Measurements from ENCODE around the gene CORO1C. TPM values are rescaled to one million over a fixed set of nuclear protein-coding genes. Genes with fewer than 3 reads are reported as not detected.
A peak's percentile ranks its signal among the peaks of the same experiment; 100 is the strongest.
"Not testable (repeated sequence)": the region's sequence is repeated elsewhere in the genome, so short reads cannot be mapped to it uniquely, and the experiment has no call there.

Gene CORO1C
- total RNA-seq, 2 experiments from 2014 or later = 66.3 to 69.2 TPM

DNA sequence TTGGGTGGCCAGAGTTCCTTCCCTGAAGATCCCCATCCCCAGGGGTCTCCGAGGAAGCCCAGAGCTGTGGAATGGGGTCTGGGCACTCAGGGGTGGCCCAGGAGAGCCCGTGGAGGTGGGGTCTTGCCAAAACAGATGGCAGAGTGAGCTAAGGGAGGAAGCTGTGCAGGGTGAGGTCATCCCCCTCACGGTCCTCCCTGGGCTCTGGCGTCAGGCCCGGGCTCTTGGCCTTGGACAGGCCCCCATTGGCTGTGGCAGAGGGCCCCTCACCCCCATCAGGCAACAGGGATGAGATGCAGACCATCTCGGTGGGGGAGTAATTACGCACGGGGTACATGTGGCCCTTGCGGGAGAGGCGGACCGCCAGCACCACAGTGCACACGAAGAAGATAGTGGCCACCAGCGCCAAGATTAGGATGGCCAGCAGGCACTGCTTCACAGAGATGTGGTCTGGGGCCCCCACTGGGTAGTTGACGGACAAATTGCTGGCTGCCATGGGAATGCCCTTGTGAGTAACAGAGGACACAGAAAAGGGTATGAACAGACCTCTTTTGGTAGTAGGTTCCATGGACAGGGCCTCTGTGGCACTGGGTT lies 108.3 kb downstream of the CORO1C start:
- CTCF ChIA-PET = interaction anchor here (1.3 to 10.9 kb wide), 2 partner anchors 41 to 54 kb away, joined by 6 to 574 read pairs; partner anchors contain the start of genes ISCU and SART3
- ATAC-seq = no peak
- Mint-ChIP-seq H3K4me1 (ENCODE audit: low read depth) (peaks cover 59% of the 10 kb centered on the region), H3K27ac (no peak overlapping the region), H3K4me3 (no peak overlapping the region), H3K36me3 (ENCODE audit: low read depth) (peaks cover 81% of the 10 kb centered on the region), H3K9me3 (ENCODE audit: insufficient read depth) (no peaks in the 10 kb centered on the region), H3K27me3 (ENCODE audit: low read depth) (no peaks in the 10 kb centered on the region)
- no peak for DNase-seq
- POLR2A ChIA-PET = interaction anchor here (10.1 kb wide), 1 partner anchor 9 kb away, joined by 115 read pairs; the partner anchor contains the start of gene SELPLG

DNA sequence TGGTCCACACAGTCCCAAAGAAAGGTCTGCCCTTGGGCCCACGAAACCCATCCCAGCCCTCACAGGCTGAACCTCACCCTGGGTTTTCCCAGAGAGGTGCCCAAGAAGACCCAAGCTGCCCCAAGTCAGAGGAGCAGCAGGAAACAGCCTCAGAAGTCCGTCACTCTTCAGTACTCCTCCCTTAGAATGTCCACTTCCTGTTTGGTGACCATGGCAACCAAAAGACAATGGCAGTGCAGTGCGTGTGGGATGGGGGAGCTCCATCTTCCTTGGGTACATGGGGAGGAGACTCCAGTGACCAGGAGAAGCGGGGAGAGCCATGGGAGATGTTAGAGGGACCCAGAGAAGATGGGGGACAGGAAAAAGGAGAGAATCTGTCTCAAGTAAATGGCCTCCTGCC lies 108.9 kb downstream of the CORO1C start:
- Mint-ChIP-seq H3K27me3 (ENCODE audit: low read depth) (no peaks in the 10 kb centered on the region), H3K27ac (peak overlapping the region; percentile 91), H3K9me3 (ENCODE audit: insufficient read depth) (no peaks in the 10 kb centered on the region), H3K4me1 (ENCODE audit: low read depth) (peaks cover 61% of the 10 kb centered on the region), H3K4me3 (no peak overlapping the region), H3K36me3 (ENCODE audit: low read depth) (peaks cover 81% of the 10 kb centered on the region)
- POLR2A ChIA-PET = interaction anchor here (1.4 to 10.1 kb wide), 2 partner anchors 9 to 60 kb away, joined by 5 to 115 read pairs; partner anchors contain the start of genes ISCU and SELPLG
- CTCF ChIA-PET = interaction anchor here (1.3 to 10.9 kb wide), 2 partner anchors 42 to 54 kb away, joined by 6 to 574 read pairs; partner anchors contain the start of genes ISCU and SART3
- ATAC-seq = peak; percentile 43
- peak; percentile 46 for DNase-seq

DNA sequence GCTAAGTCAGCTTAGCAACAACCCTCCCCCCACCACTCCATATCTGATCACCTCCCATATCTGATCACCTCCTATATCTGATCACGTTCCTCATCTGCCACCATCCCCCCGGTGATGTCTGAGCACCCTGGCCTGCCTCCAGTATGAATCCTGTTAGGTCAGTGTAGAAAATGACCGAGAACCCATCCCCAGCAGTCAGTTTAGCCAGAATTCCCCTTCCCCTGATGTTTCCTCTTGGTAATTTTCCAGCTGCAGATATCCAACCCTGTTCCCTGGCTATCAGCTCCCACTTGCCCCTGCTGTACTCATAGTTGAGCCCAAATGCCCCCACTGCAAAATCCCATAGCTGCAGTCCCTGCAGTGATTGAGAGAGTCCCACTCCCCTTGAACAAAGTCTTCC lies 110.2 kb downstream of the CORO1C start:
- H3K27me3 Mint-ChIP-seq (ENCODE audit: low read depth) = no peaks in the 10 kb centered on the region
- H3K9me3 Mint-ChIP-seq (ENCODE audit: insufficient read depth) = peaks cover 7% of the 10 kb centered on the region
- H3K4me1 Mint-ChIP-seq (ENCODE audit: low read depth) = peaks cover 67% of the 10 kb centered on the region
- H3K27ac Mint-ChIP-seq = no peak overlapping the region
- H3K36me3 Mint-ChIP-seq (ENCODE audit: low read depth) = peaks cover 87% of the 10 kb centered on the region
- no peak overlapping the region for H3K4me3 Mint-ChIP-seq
- ChIA-PET CTCF (interaction anchor here (0.6 to 10.9 kb wide), 3 partner anchors 11 to 105 kb away, joined by 3 to 574 read pairs (median 250); partner anchors contain the start of genes ISCU, SART3 and SELPLG), POLR2A (interaction anchor here (1.4 to 10.1 kb wide), 2 partner anchors 11 to 59 kb away, joined by 5 to 115 read pairs; partner anchors contain the start of genes ISCU and SELPLG)
- ATAC-seq = no peak
- DNase-seq = no peak

DNA sequence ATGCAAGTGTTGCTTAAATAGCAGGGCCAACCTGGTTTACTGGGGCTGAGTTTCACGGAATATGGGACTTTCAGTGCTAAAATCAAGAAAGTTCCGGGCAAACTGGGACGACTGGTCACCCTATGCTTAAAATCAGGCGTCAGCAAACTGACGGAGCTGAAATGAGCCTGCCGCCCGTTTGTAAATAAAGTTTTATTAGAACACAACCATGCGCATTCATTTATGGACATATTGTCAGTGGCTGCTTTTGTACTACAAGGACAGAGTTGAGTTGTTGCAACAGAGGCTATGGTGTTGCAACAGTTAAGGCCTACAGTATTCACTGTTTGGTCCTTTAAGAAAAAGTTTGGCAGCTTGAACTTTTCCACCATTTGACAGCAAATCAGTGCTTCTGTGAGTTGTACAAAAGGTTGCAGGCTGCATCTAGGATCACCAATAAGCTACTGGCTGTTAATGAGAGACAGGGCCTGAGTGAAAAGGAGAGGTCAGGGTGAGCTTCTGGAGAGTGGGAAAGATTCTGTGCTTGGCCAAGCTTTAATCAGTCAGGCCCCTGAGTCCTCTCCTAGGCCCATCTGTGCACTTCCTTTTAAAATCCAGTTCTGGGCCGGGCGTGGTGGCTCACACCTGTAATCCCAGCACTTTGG lies 111.0 kb downstream of the CORO1C start:
- H3K9me3 Mint-ChIP-seq (ENCODE audit: insufficient read depth) = peaks cover 8% of the 10 kb centered on the region
- ChIA-PET POLR2A (interaction anchor here (10.1 kb wide), 1 partner anchor 11 kb away, joined by 115 read pairs; the partner anchor contains the start of gene SELPLG), CTCF (interaction anchor here (0.8 to 10.9 kb wide), 5 partner anchors 12 to 52 kb away, joined by 3 to 574 read pairs (median 56); partner anchors contain the start of genes ISCU, SART3 and SELPLG)
- ATAC-seq (no peak), DNase-seq (no peak)
- no peak overlapping the region for H3K4me3 Mint-ChIP-seq
- H3K4me1 Mint-ChIP-seq (ENCODE audit: low read depth) = peaks cover 67% of the 10 kb centered on the region
- no peak overlapping the region for H3K27ac Mint-ChIP-seq
- peaks cover 88% of the 10 kb centered on the region for H3K36me3 Mint-ChIP-seq (ENCODE audit: low read depth)
- H3K27me3 Mint-ChIP-seq (ENCODE audit: low read depth) = no peaks in the 10 kb centered on the region

DNA sequence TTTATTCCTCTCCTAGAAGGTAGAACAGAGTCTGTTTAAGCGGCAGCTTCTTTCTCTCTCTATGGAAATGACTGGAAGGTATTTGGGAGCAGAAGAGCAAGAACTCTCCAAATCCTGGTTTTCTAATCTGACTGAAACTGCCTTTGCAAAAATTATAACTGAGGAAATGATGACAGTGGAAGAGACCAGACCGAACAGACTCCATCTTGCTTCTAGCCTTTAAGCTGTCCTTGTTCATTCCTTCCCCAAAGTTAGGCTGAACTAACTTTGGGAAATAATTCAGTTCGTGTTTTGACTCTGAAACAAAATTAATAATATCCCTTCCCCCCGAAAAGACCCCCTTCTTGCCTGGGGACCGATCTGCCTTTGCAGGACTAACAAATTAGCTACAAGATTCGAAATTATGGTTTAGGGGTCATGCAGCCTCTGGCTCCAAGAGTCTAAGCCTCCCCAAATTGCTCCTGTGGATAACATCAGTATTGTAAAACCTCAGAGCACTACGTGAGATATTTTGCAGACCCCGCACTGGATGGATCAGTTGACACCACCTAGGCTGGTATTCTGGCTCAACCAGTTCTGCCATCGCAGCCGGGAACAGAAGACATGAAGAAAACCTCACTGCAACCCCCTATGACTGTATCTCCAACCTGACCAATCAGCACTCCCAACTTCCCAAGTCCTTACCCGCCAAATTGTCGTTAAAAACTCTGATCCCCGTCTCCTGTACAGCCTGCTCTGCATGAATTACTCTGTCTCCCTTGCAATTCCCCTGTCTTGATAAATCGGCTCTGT lies 111.8 kb downstream of the CORO1C start:
- Mint-ChIP-seq H3K9me3 (ENCODE audit: insufficient read depth) (peaks cover 8% of the 10 kb centered on the region), H3K4me3 (no peak overlapping the region), H3K4me1 (ENCODE audit: low read depth) (peaks cover 62% of the 10 kb centered on the region), H3K27me3 (ENCODE audit: low read depth) (no peaks in the 10 kb centered on the region), H3K27ac (peak overlapping the region; percentile 37), H3K36me3 (ENCODE audit: low read depth) (peaks cover 82% of the 10 kb centered on the region)
- POLR2A ChIA-PET = interaction anchor here (3.0 to 10.1 kb wide), 4 partner anchors 12 to 58 kb away, joined by 13 to 115 read pairs (median 37); partner anchors contain the start of genes ISCU, SART3 and SELPLG
- CTCF ChIA-PET = interaction anchor here (0.8 to 10.9 kb wide), 7 partner anchors 12 to 107 kb away, joined by 3 to 574 read pairs (median 43); partner anchors contain the start of genes ISCU, SART3 and SELPLG
- DNase-seq = no peak
- ATAC-seq = no peak

DNA sequence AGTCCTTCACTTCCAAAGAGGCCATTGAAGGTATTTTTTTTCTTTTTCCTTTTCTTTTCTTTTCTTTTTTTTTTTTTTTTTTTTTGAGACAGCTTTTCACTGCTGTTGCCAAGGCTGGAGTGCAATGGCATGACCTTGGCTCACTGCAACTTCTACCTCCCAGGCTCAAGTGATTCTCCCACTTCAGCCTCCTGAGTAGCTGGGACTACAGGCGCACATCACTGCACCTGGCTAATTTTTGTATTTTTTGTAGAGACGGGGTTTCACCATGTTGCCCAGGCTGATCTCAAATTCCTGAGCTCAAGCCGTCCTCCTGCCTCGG lies 112.4 kb downstream of the CORO1C start:
- not testable (repeated sequence) for DNase-seq; ATAC-seq; H3K27me3 Mint-ChIP-seq (ENCODE audit: low read depth); H3K4me3 Mint-ChIP-seq; H3K9me3 Mint-ChIP-seq (ENCODE audit: insufficient read depth)
- Mint-ChIP-seq H3K4me1 (ENCODE audit: low read depth) (peaks cover 58% of the 10 kb centered on the region), H3K27ac (peak overlapping the region; percentile 37), H3K36me3 (ENCODE audit: low read depth) (peaks cover 75% of the 10 kb centered on the region)
- ChIA-PET CTCF (interaction anchor here (1.4 to 10.9 kb wide), 12 partner anchors 13 to 482 kb away, joined by 3 to 574 read pairs (median 13); partner anchors contain the start of genes ISCU, SART3 and SELPLG), POLR2A (interaction anchor here (3.0 to 10.1 kb wide), 4 partner anchors 13 to 58 kb away, joined by 13 to 115 read pairs (median 37); partner anchors contain the start of genes ISCU, SART3 and SELPLG)

DNA sequence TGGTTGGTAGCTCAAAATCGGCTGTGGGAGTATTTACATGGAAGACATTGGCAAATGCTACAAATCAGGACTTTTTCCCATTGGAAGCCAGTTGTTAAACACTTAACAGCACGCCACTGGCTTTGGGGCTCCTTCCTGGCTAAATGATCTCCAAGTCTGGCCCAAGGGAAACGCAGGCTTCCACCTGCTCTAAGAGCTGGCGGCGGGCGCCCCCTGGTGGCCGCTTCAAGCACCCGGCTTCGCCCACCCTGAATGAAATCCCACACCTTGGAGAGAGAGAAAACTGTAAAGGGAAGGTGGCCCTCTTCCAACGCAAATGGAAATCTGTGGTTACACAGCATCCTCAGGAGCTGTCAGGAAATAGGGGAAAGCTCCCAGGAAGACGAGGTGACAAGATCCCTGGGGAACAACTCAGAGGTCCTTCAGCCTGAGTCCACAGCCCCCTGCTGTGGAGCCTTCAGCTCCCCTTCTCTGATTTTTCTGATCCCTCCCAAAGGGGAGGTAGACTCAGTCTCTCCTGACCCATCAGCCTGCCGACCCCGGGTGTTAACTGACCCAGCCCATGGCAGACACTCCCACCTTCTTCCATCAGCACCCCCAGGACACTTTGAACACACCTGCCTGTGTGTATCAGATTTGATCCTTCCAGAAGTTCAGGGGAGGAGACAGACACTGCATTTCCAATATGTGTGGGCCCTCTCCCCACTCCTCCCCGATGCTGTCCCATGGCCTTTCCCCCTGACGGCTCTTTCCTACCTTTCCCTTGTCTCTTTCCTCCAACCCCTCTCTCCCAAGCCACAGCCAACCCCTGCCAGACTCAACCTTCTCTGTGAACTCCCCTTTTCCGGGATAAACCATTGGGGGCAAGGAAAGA lies 113.0 kb downstream of the CORO1C start:
- H3K4me3 Mint-ChIP-seq = no peak overlapping the region
- peaks cover 52% of the 10 kb centered on the region for H3K4me1 Mint-ChIP-seq (ENCODE audit: low read depth)
- ChIA-PET CTCF (interaction anchor here (0.7 to 10.9 kb wide), 45 partner anchors 9 to 700 kb away, joined by 3 to 574 read pairs (median 5); partner anchors contain the start of genes ISCU, SART3, SELPLG and SSH1), POLR2A (interaction anchor here (0.5 to 10.1 kb wide), 7 partner anchors 13 to 57 kb away, joined by 3 to 115 read pairs (median 13); partner anchors contain the start of genes ISCU, SART3 and SELPLG)
- ATAC-seq (peak; percentile 69), DNase-seq (peak; percentile 82)
- H3K36me3 Mint-ChIP-seq (ENCODE audit: low read depth) = peaks cover 69% of the 10 kb centered on the region
- no peaks in the 10 kb centered on the region for H3K27me3 Mint-ChIP-seq (ENCODE audit: low read depth)
- peak overlapping the region; percentile 71 for H3K27ac Mint-ChIP-seq
- peaks cover 8% of the 10 kb centered on the region for H3K9me3 Mint-ChIP-seq (ENCODE audit: insufficient read depth)

DNA sequence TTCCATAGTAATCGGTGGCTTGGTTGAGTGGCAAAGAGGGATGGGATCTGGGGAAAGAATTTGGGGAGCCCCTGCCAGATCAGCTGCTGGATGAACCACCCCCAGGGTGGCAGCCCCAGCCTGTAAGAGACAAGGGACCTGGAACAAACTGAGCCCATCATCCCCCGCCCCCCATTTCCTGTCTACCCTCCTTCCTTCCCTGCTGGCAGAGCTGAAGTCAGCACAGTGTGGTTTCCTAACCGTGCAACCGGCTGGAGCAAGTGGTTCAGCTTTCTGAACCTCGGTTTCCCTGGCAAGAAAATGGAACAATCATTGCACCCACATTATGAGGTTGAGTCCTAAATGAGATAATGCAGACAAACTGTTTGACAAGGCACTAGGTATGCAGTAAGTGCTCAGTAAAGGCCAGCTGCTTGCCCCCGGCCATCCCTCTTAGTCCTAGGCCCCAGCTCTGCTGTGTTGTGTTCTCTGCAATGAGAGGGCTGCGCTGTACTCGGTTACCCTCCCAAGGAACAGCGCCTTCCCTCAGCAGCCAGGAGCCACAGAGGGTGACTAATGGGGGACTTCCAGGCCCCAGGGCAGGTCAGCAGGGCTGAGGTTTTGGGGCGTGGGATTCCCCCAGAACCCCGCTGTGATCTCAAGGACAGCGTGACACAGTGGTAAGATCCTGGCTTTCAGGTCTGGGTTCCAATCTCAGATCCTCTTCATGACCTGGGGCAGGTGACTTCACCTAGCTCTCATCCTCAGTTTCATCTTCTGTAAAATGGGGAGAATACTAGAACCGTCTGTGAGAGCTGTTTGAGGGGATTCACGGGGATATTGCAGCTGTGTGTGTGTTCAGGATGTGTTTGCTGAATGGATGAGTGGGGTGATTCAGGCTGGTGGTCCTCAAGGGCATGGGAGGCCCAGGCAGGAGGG lies 114.1 kb downstream of the CORO1C start:
- peak overlapping the region; percentile 27 for H3K4me3 Mint-ChIP-seq
- ChIA-PET CTCF (interaction anchor here (0.6 to 10.9 kb wide), 47 partner anchors 8 to 699 kb away, joined by 3 to 574 read pairs (median 4); partner anchors contain the start of genes ISCU, SART3, SELPLG and SSH1), POLR2A (interaction anchor here (1.0 to 10.1 kb wide), 8 partner anchors 13 to 56 kb away, joined by 3 to 115 read pairs (median 8); partner anchors contain the start of genes ISCU, SART3 and SELPLG)
- H3K36me3 Mint-ChIP-seq (ENCODE audit: low read depth) = peaks cover 58% of the 10 kb centered on the region
- H3K27ac Mint-ChIP-seq = peak overlapping the region; percentile 88
- DNase-seq (peak; percentile 73), ATAC-seq (peak; percentile 77)
- no peaks in the 10 kb centered on the region for H3K27me3 Mint-ChIP-seq (ENCODE audit: low read depth)
- H3K4me1 Mint-ChIP-seq (ENCODE audit: low read depth) = peaks cover 44% of the 10 kb centered on the region
- peaks cover 8% of the 10 kb centered on the region for H3K9me3 Mint-ChIP-seq (ENCODE audit: insufficient read depth)

- CTCF ChIA-PET = interaction anchor here (1.2 to 10.9 kb wide), 9 partner anchors 16 to 334 kb away, joined by 3 to 574 read pairs (median 35); partner anchors contain the start of genes ISCU, SART3 and SELPLG
- H3K4me1 Mint-ChIP-seq (ENCODE audit: low read depth) = peaks cover 43% of the 10 kb centered on the region
- no peaks in the 10 kb centered on the region for H3K27me3 Mint-ChIP-seq (ENCODE audit: low read depth)
- ATAC-seq = no peak
- peaks cover 8% of the 10 kb centered on the region for H3K9me3 Mint-ChIP-seq (ENCODE audit: insufficient read depth)
- H3K4me3 Mint-ChIP-seq = no peak overlapping the region
- POLR2A ChIA-PET = interaction anchor here (1.0 to 10.1 kb wide), 6 partner anchors 12 to 55 kb away, joined by 3 to 115 read pairs (median 22); partner anchors contain the start of genes ISCU, SART3 and SELPLG
- peaks cover 50% of the 10 kb centered on the region for H3K36me3 Mint-ChIP-seq (ENCODE audit: low read depth)
- H3K27ac Mint-ChIP-seq = peak overlapping the region; percentile 88
- no peak for DNase-seq
Observed at GRCh38 chr12:108616359-108616758, 115.0 kb downstream of the CORO1C start.
